Mucosa of descending colon (tissue), 3 donors: ENCODE data around the gene ZNF70. TPM values are rescaled to one million over a fixed set of nuclear protein-coding genes. Genes with fewer than 3 reads are reported as not detected.

Source experiments
- ATAC-seq: fragments of 200-7000 bp; cut with Tn5 transposase; one replicate; pipeline ENCODE4 v1.9.1; 2020; ENCODE audit warnings: mild to moderate bottlenecking, moderate library complexity
- DNase-seq, 3 donors: peaks; one replicate each; pipeline ENCODE4 v3.0.0-alpha.2; 2020
- H3K36me3 ChIP-seq: fragments of 200-600 bp; one replicate; pipeline ENCODE4 v1.8.0; 2021; ENCODE audit warnings: low read depth, mild to moderate bottlenecking
- H3K4me1 ChIP-seq: fragments of 200-600 bp; one replicate; pipeline ENCODE4 v1.8.0; 2021; ENCODE audit warnings: low read depth, mild to moderate bottlenecking
- H3K4me3 ChIP-seq: fragments of 200-600 bp; one replicate; pipeline ENCODE4 v1.8.0; 2021; ENCODE audit warnings: mild to moderate bottlenecking
- H3K9me3 ChIP-seq: fragments of 200-600 bp; one replicate; pipeline ENCODE4 v1.8.0; 2021; ENCODE audit warnings: mild to moderate bottlenecking
- CTCF ChIP-seq: fragments of 200-600 bp; IDR thresholded peaks from one replicate; pipeline ENCODE4 v1.8.0; 2022; ENCODE audit warnings: antibody characterized with exemption, mild to moderate bottlenecking
- intact Hi-C, 2 donors: fragments of 100-400 bp; cut with DNase I in 1 of 2; cut with micrococcal nuclease in 1 of 2; formaldehyde crosslinking; loops; one replicate each; pipeline versions ENCODE4 v1.11.0 to v1.11.1; 2022; cut with DNase I, micrococcal nuclease
- total RNA-seq, 3 donors: library from RNA; stranded (reverse); fragmentation: NEBNext Ultra II Directional in 2 of 3; extraction: Animal tissue kit (Norgen Biotek cat#: 25700) in 2 of 3; gene quantifications; one replicate each; pipeline versions ENCODE4 v1.2.1 to v1.2.4, GENCODE V29; 2021 to 2023
- donor health status: DM: no; HTN: no; CAD: no; lungs with moderate emphysema.
- donor health status: DM: no; HTN: no; CAD: no.
- donor health status: DM: no; HTN: yes; CAD: no.

ZNF70 gene
- total RNA-seq, 3 donors from 2014 or later: 3.4 to 7.5 (median 3.7) TPM

GRCh38 chr22:23786261-23786710, 35.4 kb upstream of the ZNF70 start:
- Histone ChIP-seq H3K4me1 (peaks cover 30% of the 10 kb centered on the region), H3K9me3 (no peaks in the 10 kb centered on the region), H3K36me3 (no peaks in the 10 kb centered on the region), H3K4me3 (no peak overlapping the region)
- no peak for ATAC-seq
- no peak for DNase-seq
- intact Hi-C loops: no loop called here
- no peak for TF ChIP-seq CTCF

DNA sequence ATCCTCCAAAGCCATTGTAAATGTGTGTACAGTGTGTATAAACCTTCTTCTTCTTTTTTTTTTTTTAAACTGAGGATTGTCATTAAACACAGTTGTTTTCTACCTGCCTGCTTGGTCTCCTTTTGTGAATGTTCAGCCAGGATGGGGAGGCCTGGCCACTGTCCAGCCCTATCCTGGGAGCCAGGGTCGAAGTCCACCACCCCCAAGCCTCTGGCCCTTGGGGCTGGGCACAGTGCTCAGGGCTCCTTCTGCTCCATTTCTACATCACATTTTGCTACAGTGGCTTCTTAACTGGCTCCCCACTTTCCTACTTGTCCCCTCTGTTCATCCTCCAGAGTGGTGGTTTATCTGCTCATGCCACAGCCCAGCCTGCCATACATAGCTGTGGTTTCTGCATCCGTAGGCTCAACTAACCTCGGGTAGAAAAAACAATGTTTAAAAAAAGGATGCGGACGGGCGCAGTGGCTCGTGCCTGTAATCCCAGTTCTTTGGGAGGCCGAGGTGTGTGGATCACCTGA, 33.4 kb upstream of the ZNF70 start:
- no peak for TF ChIP-seq CTCF
- Histone ChIP-seq H3K36me3 (no peaks in the 10 kb centered on the region), H3K9me3 (no peaks in the 10 kb centered on the region), H3K4me3 (no peak overlapping the region), H3K4me1 (peaks cover 30% of the 10 kb centered on the region)
- ATAC-seq (peak; percentile 12), DNase-seq (peak in 2 of 3 donors; percentile 71 to 78)
- intact Hi-C loops: no loop called here

DNA sequence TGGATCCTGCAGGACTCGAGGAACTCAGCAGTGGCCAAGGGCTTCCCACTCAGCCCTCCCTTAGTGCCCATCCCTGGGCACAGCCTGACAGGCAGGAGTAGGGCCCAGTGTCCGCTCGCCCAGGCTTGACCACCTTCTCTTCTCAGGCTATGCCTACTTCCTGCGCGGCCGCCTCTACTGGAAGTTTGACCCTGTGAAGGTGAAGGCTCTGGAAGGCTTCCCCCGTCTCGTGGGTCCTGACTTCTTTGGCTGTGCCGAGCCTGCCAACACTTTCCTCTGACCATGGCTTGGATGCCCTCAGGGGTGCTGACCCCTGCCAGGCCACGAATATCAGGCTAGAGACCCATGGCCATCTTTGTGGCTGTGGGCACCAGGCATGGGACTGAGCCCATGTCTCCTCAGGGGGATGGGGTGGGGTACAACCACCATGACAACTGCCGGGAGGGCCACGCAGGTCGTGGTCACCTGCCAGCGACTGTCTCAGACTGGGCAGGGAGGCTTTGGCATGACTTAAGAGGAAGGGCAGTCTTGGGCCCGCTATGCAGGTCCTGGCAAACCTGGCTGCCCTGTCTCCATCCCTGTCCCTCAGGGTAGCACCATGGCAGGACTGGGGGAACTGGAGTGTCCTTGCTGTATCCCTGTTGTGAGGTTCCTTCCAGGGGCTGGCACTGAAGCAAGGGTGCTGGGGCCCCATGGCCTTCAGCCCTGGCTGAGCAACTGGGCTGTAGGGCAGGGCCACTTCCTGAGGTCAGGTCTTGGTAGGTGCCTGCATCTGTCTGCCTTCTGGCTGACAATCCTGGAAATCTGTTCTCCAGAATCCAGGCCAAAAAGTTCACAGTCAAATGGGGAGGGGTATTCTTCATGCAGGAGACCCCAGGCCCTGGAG, 32.6 kb upstream of the ZNF70 start:
- H3K4me1 ChIP-seq: peaks cover 29% of the 10 kb centered on the region
- H3K9me3 ChIP-seq: no peaks in the 10 kb centered on the region
- ATAC-seq: no peak
- no peak overlapping the region for H3K4me3 ChIP-seq
- no peaks in the 10 kb centered on the region for H3K36me3 ChIP-seq
- TF ChIP-seq CTCF: no peak
- intact Hi-C loops: no loop called here
- DNase-seq: no peak

DNA sequence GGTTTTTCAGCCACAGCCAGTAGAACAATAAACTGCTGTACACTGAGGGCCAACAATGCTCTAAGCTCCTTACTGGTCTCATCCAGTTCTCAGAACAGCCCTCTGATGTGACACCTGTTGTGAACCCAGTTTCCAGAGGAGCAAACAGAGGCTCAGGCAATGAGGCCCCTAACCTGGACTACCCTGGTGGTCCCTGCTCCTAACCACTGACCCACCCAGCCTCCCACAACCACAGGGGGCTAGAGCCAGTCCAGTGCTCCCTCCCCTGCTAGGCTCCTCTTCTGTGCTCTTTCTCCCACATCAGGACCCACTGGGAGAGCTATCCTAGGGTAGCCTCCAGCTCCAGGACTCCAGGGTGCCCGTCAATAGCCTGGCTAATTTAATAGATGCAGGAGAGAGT, 31.8 kb upstream of the ZNF70 start:
- ATAC-seq (no peak), DNase-seq (peak in 1 of 3 donors; percentile 19)
- TF ChIP-seq CTCF: no peak
- Histone ChIP-seq H3K4me3 (no peak overlapping the region), H3K4me1 (peaks cover 21% of the 10 kb centered on the region), H3K36me3 (no peaks in the 10 kb centered on the region), H3K9me3 (no peaks in the 10 kb centered on the region)
- intact Hi-C loops: no loop called here

DNA sequence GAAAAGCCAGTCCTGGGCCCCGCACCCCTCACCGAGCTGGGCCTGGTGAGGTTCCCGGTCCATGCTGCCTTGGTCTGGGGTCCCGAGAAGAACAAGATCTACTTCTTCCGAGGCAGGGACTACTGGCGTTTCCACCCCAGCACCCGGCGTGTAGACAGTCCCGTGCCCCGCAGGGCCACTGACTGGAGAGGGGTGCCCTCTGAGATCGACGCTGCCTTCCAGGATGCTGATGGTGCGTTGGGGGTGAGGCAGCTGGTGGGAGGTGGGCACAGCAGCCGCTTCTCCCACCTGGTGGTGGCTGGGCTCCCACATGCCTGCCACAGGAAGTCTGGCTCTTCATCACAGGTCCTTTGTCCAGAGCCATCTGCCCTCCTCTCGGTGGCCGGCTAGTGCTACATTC, 31.3 kb upstream of the ZNF70 start:
- no peak for TF ChIP-seq CTCF
- peaks cover 21% of the 10 kb centered on the region for H3K4me1 ChIP-seq
- no peaks in the 10 kb centered on the region for H3K9me3 ChIP-seq
- peak in 1 of 3 donors; percentile 42 for DNase-seq
- no peak overlapping the region for H3K4me3 ChIP-seq
- intact Hi-C loops: no loop called here
- ATAC-seq: no peak
- no peaks in the 10 kb centered on the region for H3K36me3 ChIP-seq
